ENCODE results near the gene KCNJ15.

KCNJ15 gene

GRCh38 chr21:38249256-38249655, 7.5 kb upstream of the KCNJ15 start:
- no peak for TF ChIP-seq CTCF (IDR thresholded peaks at IDR 0.05; ENCODE audit: extremely low read depth, insufficient read depth, missing control alignments)
- DNase-seq (ENCODE audit: low spot score) = no peak
- in situ Hi-C loops (cut with MboI; ENCODE audit: low pct_unique_long_range_greater_than_20kb, low sequenced_read_pairs, unreplicated experiment) = no loop called here

- DNase-seq (ENCODE audit: low spot score) = no peak
- in situ Hi-C loops (cut with MboI; ENCODE audit: low pct_unique_long_range_greater_than_20kb, low sequenced_read_pairs, unreplicated experiment) = no loop called here
These were observed 7.0 kb upstream of the KCNJ15 start for GRCh38 chr21:38249696-38250278.

GRCh38 chr21:38250991-38251418, 5.8 kb upstream of the KCNJ15 start:
- no peak for DNase-seq (ENCODE audit: low spot score)
- in situ Hi-C loops (cut with MboI; ENCODE audit: low pct_unique_long_range_greater_than_20kb, low sequenced_read_pairs, unreplicated experiment) = no loop called here
- TF ChIP-seq CTCF (IDR thresholded peaks at IDR 0.05; ENCODE audit: extremely low read depth, insufficient read depth, missing control alignments) = no peak

More at GRCh38 chr21:38249696-38250278, 7.0 kb upstream of the KCNJ15 start:
- no peak for TF ChIP-seq CTCF (IDR thresholded peaks at IDR 0.05; ENCODE audit: extremely low read depth, insufficient read depth, missing control alignments)

GRCh38 chr21:38254970-38255369, 1.8 kb upstream of the KCNJ15 start:
- in situ Hi-C loops (cut with MboI; ENCODE audit: low pct_unique_long_range_greater_than_20kb, low sequenced_read_pairs, unreplicated experiment) = no loop called here
- no peak for DNase-seq (ENCODE audit: low spot score)
- no peak for TF ChIP-seq CTCF (IDR thresholded peaks at IDR 0.05; ENCODE audit: extremely low read depth, insufficient read depth, missing control alignments)

- TF ChIP-seq CTCF (IDR thresholded peaks at IDR 0.05; ENCODE audit: extremely low read depth, insufficient read depth, missing control alignments) = no peak
- no peak for DNase-seq (ENCODE audit: low spot score)
- in situ Hi-C loops (cut with MboI; ENCODE audit: low pct_unique_long_range_greater_than_20kb, low sequenced_read_pairs, unreplicated experiment) = no loop called here
These were observed 1.1 kb upstream of the KCNJ15 start for GRCh38 chr21:38255571-38256117.

GRCh38 chr21:38257667-38258066, 876 bp downstream of the KCNJ15 start:
- DNase-seq (ENCODE audit: low spot score) = no peak
- in situ Hi-C loops (cut with MboI; ENCODE audit: low pct_unique_long_range_greater_than_20kb, low sequenced_read_pairs, unreplicated experiment) = no loop called here

More at GRCh38 chr21:38257667-38258066, 876 bp downstream of the KCNJ15 start:
- no peak for TF ChIP-seq CTCF (IDR thresholded peaks at IDR 0.05; ENCODE audit: extremely low read depth, insufficient read depth, missing control alignments)
